GM18517 (cell line): ENCODE measurements around the gene STAP2.
"Not testable (repeated sequence)": the region's sequence is repeated elsewhere in the genome, so short reads cannot be mapped to it uniquely, and the experiment has no call there.

ENCODE experiments used
- ATAC-seq: cut with Tn5 transposase; IDR thresholded peaks from one replicate; pipeline ENCODE4 v1.9.1; 2021; ENCODE audit warnings: mild to moderate bottlenecking, moderate library complexity; ENCODE audit not compliant: unreplicated experiment

Gene STAP2

DNA sequence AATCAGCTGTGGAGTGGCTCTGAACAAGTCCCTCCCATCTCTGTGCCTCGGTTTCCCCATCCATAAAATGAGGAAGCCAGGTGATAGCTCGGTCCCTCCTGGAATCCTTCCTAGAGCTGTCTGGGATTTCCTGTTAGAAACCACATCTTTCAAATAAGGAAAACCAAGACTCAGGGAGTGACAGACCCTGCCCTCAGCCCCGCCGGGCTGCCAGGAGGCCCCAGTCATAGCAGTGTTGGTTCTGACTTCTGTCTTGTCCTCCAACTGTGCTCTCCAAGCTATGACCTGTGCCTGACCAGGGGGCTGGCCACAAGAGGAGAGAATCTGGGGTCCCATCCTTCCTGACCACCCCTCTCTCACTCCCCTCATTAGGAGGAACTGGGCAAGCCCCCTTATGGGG lies 60.6 kb downstream of the STAP2 start:
- ATAC-seq: no peak

DNA sequence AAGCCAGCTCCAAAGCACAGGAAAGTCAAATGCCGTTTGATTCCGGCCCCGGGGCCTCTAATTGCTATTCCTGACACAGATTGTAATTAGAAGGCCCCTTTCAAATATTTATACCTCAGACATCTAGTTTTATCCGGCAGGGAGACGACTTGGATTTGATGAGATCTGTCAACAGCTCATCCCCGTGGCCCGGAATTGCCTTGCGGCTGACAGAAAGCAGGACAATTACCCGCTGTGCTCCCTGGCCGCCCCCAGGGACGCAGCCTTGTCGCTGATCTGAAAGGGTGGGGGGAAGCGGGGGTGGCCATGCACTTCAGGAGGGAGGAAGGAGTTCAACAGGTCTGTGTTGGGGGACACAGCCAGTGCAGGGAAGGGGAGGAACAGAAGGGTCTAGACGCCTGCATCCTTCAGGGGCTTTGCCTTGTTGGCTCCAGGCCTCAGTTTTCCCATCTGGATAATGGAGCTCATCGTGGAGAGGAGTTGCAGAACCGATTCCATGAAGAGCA lies 61.4 kb downstream of the STAP2 start:
- ATAC-seq: no peak

DNA sequence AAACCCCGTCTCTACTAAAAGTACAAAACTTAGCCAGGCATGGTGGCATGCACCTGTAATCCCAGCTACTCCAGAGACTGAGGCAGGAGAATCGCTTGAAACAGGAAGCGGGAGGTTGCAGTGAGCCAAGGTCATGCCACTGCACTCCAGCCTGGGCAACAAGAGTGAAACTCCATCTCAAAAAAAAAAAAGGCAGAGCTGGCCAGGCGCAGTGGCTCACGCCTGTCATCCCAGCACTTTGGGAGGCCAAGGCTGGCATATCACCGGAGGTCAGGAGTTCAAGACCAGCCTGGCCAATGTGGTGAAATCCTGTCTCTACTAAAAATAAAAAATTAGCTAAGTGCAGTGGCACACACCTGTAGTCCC lies 64.3 kb downstream of the STAP2 start:
- ATAC-seq: not testable (repeated sequence)
